ENCODE results near the gene NGDN.

Gene NGDN

DNA sequence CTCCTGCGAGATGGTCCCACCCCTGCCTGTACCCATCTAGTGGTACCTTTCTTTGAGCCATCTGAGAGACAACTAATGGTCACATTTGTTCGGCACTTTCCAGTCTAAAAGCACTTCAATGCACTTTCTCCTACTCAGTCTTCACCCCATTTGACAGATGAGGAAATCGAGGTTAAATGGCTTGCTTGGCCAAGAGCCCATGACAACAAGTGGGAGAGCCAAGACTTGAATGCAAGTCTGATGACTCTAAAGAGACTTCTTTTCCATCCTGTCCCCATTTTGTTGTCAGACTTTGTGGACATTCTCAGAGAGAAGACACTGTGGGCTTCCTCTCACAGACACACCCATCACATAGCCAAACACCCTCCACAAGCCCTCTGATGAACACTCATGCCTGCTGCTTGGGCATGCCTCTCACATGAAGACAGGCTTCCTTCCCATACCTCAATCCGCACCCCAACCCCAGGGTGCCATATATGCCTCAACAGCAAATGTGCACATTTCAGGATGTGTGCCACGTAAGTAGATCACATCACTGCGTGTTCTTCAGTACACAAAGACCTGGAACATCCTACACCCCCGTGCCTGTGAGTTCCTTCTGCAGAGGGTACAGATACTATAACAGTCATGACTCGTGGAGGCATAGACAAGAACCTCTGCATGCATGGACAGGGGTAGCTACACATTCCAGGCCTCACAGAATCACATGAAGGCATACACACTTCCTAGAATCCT, 34.8 kb upstream of the NGDN start:
- ChIA-PET CTCF (no interaction called here), POLR2A (ENCODE audit: low non-redundant PET) (no interaction called here)
- TF ChIP-seq, protein P1, sequence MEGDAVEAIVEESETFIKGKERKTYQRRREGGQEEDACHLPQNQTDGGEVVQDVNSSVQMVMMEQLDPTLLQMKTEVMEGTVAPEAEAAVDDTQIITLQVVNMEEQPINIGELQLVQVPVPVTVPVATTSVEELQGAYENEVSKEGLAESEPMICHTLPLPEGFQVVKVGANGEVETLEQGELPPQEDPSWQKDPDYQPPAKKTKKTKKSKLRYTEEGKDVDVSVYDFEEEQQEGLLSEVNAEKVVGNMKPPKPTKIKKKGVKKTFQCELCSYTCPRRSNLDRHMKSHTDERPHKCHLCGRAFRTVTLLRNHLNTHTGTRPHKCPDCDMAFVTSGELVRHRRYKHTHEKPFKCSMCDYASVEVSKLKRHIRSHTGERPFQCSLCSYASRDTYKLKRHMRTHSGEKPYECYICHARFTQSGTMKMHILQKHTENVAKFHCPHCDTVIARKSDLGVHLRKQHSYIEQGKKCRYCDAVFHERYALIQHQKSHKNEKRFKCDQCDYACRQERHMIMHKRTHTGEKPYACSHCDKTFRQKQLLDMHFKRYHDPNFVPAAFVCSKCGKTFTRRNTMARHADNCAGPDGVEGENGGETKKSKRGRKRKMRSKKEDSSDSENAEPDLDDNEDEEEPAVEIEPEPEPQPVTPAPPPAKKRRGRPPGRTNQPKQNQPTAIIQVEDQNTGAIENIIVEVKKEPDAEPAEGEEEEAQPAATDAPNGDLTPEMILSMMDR (conservative IDR thresholded peaks at IDR 0.05; ENCODE audit: low read depth): no peak
- no peak overlapping the region for H3K27ac ChIP-seq
- no peak for DNase-seq (ENCODE audit: low spot score)

DNA sequence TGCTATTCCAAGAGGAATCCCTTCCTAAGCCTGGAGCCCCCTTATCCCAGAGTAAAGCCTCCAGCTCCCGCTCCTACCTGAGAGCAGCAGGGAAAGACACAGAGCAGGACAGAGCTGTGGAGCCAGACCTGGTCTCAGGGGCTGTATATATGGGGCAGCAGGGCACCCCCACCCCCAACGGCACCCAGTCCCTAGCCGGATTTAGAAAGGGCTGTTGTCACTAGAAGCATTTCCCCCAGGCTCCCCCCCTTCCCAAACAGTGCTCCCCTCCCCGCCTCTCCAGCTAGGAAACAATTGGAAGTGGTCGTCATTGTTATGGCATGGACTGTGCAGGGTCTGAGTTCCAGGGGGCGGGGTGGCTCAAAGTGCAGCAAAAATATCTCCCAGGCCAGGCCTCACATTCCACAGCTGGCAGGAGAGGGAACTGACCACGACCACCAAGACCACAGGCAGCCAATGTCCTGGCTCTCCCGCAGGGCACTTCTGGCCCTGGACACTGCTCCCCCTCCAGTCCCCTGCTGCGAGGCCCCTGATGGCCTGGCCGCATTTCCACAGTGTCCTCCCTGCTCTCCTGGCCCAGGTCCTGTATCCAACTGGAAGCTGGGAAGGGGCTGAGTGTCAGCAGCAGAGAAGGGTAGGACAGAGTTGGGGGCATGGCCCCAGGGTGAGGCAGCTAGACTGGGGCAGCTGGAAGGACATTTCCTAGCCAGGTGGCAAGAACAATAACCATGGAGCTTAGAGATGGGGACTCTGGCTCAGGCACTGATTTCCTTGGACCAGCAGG, 33.8 kb upstream of the NGDN start, which contains the start of gene MYH7:
MYH7 (minus strand) TSS at position 118 of the 784 bp plus-strand sequence. CDS start 1,928 bp downstream, outside the sequence.
- TF ChIP-seq, protein P1 (conservative IDR thresholded peaks at IDR 0.05; ENCODE audit: low read depth): no peak
- ChIA-PET CTCF (interaction anchor here (0.7 kb wide), 1 partner anchor 9 kb away, joined by 3 read pairs; no protein-coding TSS in a partner anchor), POLR2A (ENCODE audit: low non-redundant PET) (no interaction called here)
- no peak for DNase-seq (ENCODE audit: low spot score)
- no peak within 1 kb of the TSS for H3K27ac ChIP-seq

DNA sequence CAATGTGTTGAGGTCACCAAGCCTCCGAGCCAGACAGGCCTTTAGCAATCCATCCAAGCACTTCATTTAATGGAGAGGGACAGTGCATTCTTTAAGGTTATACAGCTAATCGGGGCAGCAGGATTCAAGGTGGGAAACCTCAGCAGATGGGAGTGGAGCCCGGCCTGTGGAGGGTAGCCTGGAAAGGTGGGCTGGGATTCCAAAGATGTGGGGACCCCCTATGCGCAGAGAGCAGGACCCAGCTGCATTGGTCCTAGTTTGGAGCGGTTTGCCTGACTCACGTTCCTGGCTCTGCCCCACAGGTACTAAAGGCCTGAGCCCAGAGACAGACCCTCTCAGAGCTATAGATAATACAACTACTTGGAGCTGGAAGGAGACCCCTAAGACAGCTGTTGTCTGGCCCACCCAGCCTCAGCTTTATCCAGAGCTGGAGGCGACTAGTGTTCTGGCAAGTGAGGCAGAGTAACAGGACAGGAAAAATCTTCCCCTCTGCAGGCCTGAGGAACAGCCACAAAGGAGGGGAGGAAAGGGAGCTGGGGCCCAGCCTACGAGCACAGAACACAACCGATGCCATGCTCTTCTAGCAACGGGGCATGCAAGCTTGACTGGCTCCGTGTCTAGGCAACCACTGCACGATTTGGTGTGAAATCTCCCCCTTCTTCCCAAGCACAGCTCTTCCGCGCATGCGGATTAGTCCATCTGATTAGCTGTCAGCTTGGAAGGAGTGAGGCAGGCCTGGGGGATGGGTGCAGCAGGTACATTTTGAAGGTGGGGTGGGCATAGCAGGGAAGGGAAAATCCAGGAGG, 33.0 kb upstream of the NGDN start:
- no peak overlapping the region for H3K27ac ChIP-seq
- DNase-seq (ENCODE audit: low spot score): no peak
- ChIA-PET CTCF (interaction anchor here (0.6 to 0.7 kb wide), 2 partner anchors 10 to 20 kb away, joined by 3 read pairs; no protein-coding TSS in a partner anchor), POLR2A (ENCODE audit: low non-redundant PET) (no interaction called here)
- TF ChIP-seq, protein P1 (conservative IDR thresholded peaks at IDR 0.05; ENCODE audit: low read depth): no peak

DNA sequence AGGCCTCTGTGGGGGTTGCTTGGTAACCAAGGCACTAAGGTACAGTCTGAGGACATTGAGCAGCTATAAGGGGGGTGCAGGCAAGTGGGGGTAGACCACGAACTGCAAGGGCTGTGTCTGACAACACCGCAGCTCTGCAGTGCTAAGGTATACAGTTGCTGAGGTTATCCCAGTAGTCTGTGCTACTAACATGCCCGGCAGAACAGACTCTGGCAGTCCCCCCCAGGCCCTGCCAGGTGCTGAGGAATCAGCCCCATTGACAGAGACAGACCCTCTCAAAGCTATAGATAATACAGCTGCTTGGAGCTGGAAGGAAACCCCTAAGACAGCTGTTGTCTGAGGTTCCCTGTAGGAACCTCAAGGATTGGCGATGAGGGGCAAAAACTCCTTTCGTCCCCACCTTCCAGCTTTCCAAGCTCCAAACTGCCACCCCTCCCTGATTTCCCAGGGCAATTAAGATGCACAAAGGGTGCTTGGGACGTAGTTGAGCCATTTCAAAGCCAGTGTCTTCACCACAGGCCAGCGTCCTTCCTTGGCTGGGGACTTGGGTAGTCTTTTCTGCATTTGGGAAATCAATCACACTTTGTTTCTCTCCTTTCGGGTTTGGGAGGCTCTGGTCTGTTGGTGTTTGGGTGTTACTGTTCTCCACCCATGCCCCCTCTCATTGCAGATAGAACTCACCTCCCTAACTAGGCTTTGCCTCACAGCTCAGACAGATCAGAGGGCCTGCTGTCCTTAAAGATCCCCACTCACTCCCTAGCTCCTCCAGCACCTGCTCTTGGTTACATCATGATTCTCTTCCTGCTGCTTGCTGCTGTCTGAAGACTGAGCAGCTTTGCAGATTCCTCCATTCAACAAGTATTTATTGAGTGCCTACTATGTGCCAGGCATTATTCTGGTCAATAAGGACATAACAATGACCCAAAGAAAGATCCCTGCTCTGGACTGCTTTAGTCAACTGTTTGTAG, 32.1 kb upstream of the NGDN start:
- no peak for DNase-seq (ENCODE audit: low spot score)
- H3K27ac ChIP-seq: no peak overlapping the region
- ChIA-PET POLR2A (ENCODE audit: low non-redundant PET) (no interaction called here), CTCF (interaction anchor here (0.6 kb wide), 1 partner anchor 21 kb away, joined by 3 read pairs; no protein-coding TSS in a partner anchor)
- TF ChIP-seq, protein P1 (conservative IDR thresholded peaks at IDR 0.05; ENCODE audit: low read depth): no peak

DNA sequence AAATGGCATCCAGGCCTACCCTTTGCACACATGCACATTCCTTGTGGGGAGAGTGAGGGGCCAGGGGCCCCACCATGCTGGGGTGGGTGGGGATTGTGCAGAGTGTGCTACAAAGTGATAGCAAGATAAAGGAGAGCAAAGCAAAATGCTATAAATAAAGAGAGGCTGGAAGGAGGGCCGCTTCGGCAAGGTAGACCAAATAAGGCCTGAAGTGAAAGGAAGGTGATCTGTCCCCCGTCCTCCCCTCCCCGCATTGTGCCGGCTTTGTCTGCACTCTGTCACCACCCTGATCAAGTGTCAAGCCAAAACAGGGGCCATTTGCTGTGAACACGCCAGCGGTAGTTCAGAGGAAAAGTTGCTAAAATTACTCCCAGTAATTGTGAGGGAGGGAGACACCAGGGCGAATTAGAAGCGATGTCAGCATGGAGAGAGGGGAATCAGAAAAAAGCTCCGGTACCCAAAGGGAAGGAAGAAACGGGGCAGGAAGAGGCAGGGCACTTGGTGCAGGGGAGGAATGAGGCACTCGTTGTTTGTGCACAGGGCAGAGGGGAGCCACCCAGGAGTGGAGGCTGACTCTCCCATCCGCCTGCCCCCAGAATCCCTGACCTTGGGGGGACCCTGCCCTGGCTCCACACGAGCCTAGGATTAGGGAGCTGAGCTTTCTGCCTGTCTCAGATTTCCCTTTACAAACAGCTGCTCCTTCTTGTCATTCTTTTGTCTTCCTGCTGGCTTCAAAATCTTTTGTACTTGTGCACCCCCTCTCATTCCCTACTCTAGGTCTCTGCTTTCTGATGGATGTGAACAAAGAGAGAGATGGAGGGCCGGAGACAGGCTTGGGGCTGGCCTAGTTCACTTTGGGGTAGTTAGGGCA, 31.2 kb upstream of the NGDN start:
- POLR2A ChIA-PET (ENCODE audit: low non-redundant PET): no interaction called here
- CTCF ChIA-PET: interaction anchor here (0.7 kb wide), 1 partner anchor 58 kb away, joined by 3 read pairs; no protein-coding TSS in a partner anchor
- no peak overlapping the region for H3K27ac ChIP-seq
- DNase-seq (ENCODE audit: low spot score): no peak
- TF ChIP-seq, protein P1 (conservative IDR thresholded peaks at IDR 0.05; ENCODE audit: low read depth): no peak

Measured in RWPE1 (cell line).